ENCODE results near the gene ELK4.

The ELK4 gene, protein sequence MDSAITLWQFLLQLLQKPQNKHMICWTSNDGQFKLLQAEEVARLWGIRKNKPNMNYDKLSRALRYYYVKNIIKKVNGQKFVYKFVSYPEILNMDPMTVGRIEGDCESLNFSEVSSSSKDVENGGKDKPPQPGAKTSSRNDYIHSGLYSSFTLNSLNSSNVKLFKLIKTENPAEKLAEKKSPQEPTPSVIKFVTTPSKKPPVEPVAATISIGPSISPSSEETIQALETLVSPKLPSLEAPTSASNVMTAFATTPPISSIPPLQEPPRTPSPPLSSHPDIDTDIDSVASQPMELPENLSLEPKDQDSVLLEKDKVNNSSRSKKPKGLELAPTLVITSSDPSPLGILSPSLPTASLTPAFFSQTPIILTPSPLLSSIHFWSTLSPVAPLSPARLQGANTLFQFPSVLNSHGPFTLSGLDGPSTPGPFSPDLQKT

DNA sequence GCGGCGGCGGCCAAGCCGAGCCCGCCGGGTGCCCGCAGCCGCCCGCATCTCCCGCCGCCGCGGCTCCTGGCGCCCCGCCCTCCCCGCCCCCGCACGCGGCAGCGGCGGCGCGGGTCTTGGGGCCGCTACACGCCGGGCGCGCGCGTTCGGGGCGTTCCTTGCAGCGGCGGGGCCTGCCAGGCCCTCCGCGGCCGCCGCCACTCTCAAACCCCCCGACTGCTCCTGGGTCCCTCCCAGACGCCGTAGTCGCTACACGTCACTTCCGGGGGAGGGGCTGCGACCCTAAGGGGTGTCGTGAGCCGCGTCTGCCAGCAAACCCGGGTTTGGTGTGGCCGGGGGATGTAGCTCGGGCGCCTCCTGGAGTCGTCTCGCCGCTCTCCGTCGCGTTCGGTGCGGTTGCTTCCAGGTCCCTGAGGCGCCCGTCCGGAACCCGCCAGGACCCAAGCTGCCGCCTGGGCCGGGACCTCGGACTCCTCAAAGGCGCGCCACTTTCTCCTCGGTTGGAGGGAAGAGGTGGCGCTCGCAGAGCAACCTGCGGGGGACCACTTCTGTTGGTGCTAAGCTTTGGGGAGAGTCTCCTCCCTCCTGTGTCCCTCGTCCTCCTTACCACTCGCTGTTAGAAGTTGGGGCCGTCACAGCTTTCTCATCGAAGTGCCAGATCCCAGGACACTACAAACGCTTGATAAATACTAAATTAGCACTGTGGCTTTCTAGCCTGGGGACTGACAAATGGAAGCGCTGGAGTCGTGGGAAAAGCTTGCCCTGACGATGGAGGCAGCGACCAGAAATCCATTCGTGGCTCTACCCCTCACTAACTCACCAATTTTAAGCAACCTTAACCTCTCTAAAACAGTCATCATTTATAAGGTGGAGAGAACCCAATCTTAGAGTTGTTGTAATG, at the start of gene ELK4:
Gene ELK4 (minus strand): TSS at position 244 of the 901 bp plus-strand sequence. CDS start 8,129 bp downstream, outside the sequence.
- no peak for FAIRE-seq

DNA sequence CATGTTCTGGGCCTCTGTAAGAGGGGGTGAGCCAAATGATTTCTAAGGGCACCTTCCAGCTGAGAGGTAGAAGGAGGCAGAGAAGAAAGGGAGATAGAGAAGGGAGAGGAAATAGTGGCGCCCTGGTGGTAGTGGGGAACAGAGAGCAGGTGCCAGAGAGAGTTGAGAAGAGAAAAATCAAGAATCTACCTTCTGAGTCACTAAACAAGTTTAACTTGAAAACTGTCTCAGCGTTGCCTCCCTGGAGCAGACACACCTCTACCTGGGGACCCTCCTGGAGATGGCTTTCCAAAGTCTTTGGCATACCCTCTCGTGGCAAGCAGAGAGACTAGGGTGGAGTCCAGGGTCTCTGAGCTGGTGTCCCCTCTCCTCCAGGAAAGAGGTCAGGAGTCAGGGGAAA, 49.6 kb upstream of the ELK4 start:
- no peak for FAIRE-seq

DNA sequence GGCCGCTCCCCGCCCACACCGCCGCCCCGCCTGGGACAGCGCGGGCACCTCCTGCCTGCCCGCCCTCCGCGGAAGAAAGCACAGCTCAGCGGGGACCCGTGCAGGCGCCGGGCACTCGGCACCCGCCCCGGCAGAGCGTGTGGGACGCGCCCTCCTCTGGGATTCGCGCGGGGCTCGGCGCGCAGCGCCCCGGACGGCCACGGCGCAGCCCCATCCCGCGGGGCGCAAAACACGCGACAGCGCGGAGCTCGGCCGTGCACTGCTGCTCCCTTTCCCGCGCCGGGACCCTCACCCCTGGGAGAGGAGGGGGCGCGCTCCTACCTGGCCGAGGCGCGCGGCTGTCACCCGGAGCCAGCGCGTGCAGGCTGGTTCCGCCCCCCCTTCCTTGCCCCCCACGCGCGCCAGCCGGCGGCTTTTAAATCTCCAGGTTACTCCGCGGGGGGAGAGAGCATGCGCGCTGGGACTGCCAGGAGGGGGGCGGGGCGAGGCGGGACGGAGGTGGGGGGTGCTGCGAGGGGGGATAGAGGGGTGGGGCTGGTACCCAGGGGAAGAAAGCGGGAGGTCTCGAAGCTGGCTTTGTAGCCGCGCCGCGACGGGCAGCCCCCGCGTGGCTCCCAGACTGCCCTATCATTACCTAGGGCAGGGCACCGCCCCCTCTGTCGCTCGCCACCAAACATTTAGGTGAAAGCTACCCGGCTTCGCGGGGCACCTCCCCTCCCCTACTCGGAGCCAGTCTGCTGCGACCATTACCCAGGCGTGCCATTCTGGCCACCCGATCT, 48.5 kb upstream of the ELK4 start, which contains the start of gene SLC45A3:
Gene SLC45A3 (minus strand): TSS at position 437 of the 779 bp plus-strand sequence. CDS start 15,853 bp downstream, outside the sequence.
- no peak for FAIRE-seq

DNA sequence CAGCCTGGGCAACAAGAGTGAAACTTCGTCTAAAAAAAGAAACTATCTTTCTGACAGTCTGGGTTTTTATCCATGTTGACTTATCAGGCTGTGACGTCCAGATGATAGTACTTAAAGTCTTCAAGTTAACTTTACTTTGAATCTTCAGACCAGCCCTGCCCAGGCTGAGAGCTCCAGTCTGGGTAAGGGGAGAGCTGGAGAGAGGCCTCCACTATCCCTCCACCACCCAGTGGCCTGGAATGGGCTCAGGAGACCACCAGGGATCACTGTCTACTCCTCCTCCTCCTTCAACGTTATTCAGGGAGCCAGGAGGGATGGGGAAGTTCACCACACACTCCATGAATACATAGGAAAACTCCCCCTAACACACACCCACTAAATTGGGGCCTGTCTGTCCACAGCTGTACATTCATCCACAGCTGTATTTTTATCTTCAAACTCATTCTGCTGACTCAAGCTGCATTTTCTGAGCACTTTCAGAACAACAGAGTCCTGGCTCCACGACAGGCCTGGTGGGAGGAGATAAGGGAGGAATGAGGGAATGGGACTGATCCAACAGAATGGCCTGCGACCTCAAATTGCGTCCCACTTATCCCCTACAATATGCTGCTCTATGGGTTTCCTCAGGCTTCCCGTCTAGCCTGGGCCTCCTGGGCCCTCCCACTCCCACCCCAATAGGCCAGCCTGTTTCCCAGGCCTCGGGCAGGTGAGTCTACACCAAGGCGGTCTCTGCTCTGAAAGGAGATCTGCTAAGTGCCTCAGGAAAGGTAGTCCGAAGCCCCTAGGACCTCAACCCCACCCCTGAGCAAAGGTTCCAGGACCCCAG, 46.7 kb upstream of the ELK4 start:
- no peak for FAIRE-seq

DNA sequence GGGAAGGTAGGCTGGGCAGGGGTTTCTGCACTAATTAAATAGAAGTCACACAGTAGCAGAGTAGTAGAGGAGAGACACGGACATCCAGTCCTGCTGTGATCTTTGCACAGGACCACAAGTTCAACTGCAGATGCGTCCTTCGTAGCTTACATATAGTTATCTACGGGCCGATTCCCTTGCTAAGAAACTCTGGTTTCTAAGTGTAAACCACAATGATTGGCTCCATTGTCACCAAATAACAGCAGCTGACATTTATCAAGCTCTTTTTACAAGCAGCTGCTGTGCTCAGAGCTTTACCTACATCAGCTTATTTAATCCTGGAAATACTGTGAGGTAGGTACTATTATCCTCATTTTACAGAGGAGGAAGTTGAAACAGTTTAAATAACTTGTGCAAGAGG, 45.4 kb upstream of the ELK4 start:
- FAIRE-seq = no peak

DNA sequence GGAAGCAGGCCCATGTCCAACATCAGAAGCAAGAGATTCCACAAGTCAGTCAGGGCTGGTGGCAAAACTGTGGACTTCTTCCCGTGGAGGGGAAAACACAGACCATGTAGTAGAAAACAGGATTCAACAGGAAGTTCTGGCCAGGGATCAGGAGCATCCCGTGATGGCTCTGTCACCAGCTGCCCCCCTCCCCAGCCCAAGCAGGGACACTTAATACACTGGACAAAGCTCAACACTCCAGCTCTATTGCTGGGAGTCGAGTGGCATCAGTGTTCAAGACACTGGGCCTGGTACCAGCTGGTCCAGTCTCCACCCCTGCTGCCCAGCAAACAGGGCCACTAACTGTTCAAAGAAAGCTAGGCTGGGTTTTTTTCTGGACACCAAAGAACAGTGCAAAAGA, 44.8 kb upstream of the ELK4 start:
- FAIRE-seq = no peak

DNA sequence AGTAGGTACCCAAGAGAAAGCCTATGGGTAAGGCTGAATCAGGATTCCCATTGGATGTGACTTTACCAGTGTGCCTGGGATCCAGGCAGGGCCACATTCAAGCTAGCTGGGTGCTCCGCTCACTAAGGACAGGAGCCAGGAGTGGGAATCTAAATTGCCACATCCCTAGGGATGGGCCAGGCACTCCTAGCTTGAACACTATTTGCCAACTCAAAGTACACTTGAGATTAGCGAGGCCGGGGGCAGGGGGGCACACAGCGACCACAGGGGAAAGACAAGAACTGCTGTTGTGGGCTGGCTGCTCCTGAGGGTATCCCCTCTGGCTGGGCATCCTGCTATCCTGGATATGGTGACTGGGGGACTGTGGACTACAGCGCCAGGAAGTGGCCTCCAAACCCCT, 44.2 kb upstream of the ELK4 start:
- FAIRE-seq = no peak

DNA sequence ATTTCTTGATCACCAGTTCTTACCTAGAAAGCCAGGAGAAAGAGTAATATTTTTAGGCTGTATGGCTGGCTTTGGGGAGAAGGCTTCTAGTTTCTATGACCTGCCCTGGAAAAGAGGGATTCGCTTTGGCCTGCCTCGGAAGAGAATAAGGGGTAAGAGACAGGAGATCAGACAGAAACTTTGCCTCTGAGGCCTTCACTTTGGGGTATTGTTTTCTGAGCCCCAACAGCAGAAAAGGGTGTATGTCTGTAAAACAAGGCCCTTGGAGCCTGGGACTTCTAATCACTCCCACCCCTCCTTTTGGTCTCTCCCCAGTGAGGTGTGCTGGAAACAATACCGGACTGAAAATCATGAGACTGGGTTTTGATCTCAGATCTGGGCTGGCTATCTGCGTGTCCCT, 43.4 kb upstream of the ELK4 start:
- FAIRE-seq = no peak

DNA sequence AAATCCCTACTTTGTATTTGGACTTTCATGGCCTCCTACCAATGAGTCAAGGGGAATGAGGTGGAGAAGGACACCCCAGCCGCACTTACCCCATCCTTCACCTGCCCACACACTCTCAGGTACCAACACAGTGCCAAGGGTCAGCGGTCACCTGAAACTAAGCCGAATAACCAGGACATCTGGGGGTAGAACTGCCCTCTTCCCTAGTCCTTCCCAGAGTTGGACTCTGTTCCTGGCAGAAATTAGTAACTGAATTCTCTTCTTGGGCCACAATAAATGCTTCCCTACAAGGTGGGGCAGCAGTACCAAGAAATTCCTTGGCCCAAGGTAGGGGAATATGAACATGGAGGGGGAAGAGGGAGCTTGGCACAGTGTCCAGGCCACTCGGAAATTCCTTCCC, 41.2 kb upstream of the ELK4 start:
- no peak for FAIRE-seq

DNA sequence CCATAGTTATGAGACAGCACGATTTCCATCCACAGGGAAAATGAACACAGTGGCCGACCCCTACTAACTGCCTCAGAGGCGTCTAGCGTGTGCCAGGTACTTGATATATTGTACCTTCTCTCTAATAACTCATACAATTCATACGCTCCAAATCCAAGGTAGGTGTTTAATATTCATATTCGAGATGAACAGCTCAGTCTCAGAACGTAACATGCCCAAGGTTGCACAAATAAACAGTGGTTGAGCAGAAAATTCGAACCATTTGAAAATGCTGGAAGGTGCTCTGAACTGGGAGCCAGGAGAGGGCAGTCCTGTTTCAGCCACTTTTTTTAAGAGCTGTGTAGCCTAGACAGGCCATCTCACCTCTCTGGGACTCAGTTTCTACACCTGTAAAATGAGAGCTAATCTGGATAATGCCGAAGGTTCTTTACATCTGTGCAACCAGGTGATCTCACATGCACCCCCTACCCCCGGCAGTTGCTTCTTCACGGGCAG, 40.6 kb upstream of the ELK4 start:
- FAIRE-seq = no peak

DNA sequence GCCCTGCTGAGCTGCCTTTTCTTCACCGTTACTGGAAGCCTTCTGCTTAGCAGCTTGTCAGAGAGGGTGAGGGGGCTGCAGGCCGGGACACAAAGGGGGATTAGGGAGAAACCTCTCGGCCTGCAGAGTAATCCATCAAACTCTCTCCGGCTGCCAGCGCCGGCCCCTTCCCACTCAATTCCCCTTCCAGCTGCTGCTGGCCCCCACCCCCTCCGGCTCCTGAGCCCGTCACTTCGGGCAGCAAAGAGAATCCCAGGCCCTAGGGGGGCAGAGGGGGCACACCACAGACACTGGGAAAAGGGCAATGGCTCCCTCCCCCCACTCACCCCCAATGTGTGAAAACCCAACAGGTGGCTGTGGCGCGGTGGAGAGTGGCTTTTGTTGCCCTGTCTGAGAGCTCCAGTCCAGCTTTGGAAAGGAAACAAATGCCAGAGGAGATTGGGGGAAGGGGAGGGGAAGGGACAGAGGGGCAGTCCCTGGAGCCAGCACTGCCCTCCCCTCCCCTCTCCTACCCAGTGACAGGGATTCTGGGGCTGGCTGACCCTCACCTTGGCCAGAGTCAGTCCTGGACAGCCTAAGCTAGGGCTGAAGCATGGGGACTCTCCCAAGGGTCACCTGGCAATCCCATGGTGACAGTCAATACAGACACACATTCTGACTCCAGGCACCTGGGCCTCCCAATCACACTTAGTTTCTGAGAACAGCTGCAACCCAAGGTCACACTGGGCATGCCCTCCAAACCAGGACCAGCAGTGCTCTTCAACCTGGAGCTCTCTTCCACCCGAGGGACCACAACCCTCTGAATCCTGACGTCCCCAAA, 39.0 kb upstream of the ELK4 start:
- no peak for FAIRE-seq

DNA sequence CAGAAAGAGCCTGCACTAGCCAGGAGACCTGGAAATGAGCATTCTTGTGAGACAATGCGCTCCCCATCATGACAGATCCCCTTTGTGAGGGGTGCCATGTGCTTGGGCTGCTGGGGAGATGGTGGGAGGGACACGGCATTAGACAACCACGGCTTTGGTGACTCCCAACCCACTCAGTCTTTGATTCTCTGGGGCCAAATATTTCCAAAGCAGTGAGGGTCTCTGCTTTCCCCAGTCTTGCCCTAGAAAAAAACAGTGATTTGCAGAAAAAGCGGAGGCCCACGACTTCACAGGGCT, 38.3 kb upstream of the ELK4 start:
- no peak for FAIRE-seq

DNA sequence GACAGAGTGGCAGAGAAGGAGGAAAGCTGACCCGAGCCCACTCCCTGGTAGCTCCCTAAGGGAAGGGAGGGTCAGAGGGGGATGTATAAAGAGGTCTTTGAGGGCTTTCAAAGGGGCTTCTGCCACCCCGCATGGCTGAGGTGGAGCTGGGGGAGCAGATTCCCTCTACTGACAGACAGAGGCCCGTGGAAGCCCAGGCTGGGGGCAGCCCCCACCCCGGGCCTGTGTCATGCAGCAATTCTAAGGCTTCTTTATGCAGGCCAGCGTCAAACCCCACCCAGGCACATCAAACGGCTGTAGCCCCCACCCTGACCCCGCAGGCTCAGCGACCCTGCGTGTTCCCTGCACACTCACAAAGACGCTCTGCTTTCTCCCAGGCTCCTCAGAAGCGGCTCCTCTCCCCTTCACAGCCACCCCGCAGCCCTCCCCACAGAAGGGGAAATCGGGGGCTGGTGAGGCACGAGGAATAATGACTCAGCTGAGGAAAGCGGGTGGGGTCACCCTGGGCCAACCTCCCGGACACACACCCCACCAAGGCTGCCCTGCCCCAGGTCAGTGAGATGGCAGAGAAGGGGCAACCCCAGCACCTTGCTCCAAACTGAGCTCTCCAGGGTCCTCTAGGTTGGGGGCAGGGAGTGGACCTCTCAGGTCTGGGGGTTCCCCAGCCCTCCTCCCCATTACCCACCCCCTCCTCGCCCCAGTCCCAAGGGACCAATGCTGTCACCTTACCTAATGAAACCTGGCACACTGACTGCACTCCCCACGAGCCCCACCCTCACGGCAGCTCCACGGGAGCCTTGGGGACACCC, 37.7 kb upstream of the ELK4 start:
- FAIRE-seq = no peak

DNA sequence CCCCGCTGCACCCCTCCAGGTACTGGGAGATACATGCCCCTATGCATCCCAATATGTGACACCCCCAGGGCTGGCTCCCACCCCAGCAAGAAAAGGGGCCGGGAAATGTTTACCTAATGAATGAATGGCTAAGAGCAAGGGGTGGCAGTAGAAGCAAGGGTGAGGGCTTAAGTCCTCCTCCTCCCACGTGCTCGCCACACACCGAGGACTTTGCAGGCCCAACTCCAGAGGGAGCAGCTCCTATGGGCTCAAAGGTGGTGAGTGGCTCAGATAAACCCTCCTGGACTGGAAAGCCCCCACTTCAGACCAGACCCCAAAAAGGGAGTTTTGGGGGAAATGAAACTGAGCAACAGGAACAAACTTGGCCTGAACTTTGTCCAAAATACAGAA, 37.1 kb upstream of the ELK4 start:
- no peak for FAIRE-seq

DNA sequence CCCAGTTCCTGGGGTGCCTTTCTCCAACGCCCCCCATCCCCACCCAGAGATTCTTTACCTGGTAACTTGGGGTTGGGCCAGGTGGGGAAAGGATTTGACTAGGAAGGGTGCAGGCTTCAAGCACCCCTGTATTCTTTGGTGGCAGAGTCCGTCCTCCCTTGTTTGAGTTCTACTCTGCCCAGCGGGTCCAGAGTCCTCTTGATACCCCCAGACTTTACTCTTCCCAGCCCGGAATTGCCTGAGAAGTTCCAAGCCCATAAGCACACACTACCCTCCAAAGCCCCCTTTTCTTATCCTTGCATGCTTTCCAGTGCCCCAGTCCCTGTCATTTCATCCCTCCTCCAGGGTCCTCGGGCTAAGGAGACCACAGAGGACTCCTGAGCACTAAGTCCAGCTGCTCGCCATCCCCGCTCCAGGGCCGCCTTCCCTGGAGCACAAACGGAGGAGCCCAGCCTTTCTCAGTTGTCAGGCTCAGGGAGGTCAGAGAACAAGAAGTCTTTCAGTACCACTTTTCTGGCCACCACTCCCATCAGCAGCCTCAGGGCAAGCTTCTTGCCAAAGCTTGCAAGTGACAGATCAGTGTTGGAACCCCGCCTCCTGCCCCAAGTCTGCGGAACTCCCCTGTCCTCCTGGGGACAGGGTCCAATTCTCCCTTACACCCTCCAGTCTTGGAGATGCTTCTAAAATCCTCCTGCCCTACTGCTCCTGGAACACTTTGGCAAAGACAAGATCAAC, 36.3 kb upstream of the ELK4 start:
- no peak for FAIRE-seq

DNA sequence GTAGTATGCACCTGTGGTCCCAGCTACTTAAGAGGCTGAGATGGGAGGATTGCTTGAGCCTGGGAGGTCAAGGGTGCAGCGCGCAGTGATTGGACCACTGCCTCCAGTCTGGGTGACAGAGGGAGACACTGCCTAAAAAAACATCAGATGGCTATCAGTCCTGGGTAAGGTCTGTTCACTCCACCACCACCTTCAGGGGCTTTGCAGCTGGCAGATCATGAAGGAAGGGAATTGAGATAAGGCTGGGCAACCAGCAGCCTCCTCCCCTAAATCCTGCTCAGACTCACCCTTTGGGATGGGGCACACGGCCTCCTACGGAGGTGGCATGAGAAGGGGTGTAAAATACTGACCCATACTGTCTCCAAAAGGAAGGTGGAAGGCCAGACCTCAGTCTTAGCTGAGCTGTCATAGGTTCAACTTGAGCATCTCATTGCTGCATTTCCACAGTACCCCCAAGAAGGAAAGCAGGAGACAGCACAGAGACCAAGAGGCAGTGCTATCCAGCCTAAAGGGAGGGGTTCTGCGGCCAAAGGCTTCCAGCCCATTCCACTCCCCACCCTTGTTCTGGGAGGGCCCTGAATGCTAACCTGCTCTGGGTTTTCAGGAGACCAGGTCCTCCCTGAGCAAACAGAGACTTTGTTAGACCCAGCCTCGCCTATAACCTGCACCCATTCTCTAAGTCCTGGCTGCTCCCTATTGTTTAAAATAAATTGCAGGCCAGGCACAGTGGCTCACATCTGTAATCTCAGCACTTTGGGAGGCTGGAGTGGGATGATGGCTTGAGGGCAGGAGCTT, 34.8 kb upstream of the ELK4 start:
- no peak for FAIRE-seq

DNA sequence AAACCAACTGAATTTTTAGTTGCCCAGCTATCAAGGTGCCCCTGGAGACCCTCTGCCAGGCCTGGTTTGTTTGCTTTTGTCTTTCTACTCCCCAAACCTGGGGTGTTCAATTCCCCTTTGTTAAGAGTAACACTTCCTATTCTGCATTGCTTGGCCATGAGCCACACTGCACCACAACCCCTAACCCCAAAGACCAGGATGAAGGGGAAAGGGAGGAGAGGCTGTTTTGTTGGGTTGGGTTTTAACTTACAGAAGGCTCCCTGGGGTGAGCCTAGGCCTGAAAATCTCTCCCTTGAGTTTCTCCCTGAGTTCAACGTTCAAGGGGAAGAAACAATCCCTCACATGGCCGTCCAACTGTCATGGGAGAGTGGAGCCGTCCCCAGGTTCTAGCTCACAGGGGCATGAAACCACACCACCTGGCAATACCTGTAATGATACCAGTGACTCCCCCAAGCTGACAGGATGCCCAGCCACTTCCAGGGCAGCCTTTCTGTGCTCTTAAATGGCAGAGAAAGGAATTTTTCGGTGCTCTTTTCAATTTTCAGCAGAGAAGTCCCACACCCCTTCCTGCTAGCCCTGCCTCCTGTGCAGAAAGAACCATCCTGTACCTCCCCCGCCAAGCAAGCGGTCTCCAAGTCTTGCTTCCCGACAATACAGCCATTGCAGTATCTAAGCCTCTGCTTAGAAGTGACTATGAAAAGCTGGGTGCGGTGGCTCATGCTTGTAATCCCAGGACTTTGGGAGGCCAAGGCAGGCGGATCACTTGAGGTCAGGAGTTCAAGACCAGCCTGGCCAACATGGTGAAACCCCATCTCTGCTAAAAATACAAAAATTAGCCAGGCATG, 33.6 kb upstream of the ELK4 start:
- FAIRE-seq = no peak
